NK-92 (cell line): Measurements from ENCODE around the gene TRAK1.

Source experiments
- DNase-seq: peaks from one replicate; lab custom pipeline; 2025; ENCODE audit not compliant: unreplicated experiment; lab: John Stamatoyannopoulos, UW

Gene TRAK1

DNA sequence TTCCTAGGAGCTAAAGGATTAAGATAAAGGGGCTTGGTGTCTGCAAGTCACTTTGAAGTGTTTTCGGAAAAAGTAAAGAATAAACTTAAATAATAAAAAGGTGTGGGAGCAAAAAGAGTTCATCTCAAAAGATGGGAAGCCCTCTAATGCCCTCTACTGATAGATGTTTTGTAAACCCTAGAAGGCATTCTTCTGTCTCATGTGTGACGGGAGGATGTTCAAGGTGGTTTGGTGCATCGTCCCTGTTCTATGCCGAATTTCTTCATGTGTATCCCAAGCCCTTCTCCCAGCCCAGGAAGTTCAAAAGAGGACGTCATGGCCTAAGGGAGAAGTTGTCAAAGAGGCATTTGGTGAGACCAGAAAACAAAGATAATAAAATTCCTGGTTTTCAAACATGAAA, 137.6 kb downstream of the TRAK1 start:
- no peak for DNase-seq

GRCh38 chr3:42229266-42229941, 138.2 kb downstream of the TRAK1 start:
- no peak for DNase-seq

DNA sequence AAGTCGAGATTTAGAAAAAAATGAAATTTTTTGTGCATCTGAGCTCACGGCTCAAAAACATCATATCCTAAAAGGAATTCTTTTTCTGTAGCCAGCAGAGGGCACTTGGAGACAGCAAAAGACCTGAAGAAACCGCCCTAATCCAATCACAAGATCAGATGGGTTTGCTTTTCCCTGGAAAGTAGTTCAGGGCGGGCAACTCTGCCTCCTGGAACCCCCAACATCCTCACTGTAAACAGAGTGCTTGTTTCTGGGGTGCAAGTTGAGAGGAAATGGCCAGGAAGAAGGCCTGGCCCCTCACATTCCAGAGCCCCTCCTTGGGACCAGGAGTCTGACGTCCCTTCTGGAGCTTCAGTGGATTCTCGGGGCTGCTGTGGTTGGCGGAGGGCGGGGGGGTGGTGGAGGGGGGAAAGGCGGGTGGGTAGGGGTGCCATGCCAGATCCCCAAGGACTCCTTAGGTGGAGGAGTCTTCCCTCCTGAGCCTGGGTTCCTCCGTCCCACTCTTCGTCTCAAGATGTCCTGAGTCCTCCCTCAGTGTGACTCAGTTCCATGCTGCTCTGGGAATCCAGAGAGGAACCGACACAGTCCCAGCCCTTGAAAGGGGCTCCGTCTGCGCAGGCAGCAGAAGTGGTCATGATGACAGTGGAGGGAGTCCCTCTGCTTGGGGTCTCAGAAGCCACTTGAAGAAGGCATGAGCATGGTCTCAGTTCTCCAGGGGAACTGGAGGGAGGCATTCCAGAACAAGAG, 139.0 kb downstream of the TRAK1 start:
- DNase-seq = no peak

DNA sequence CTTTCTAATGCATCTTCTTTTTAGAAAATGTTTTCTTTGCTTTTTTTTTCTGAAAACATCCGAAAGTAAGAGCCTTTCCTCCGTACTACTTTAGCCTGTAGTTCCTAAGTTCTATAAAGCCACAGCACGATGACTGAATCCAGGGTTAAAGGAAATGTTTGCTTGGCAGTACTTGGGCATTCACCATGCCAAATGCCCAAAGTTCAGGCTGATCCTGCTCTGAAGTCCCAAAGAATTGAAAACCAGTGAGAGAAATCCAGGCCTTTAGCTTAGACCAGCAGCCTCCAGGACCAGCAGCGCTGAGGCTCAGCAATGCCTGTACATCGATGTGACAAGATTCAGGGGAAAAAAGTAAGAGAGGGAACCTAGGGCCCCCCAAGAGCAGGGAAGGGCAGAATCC, 139.7 kb downstream of the TRAK1 start:
- no peak for DNase-seq

DNA sequence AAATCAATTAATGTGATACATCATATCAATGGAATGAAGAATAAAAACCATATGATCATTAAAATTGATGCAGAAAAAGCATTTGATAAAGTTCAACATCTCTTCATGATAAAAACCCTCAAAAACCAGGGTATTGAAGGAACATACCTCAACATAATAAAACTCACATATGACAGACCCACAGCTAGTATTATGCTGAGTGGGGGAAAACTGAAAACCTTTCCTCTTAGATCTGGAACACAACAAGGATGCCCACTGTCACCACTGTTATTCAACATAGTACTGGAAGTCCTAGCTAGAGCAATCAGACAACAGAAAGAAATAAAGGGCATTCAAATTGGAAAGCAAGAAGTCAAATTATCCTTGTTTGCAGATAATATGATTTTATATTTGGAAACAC, 144.4 kb downstream of the TRAK1 start:
- DNase-seq = no peak

DNA sequence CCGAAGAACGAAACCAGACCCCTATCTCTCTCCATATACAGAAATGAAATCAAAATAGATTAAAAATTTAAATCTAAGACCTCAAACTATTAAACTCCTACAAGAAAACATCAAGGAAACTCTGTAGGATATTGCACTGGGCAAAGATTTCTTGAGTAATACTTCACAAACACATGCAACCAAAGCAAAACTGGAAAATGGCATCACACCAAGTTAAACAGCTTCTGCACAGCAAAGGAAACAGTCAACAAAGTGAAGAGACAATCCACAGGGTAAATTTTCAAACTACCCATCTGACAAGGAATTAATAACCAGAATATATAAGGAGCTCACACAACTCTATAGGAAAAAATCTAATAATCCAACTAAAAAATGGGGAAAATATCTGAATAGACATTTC, 145.5 kb downstream of the TRAK1 start:
- DNase-seq = no peak

GRCh38 chr3:42246091-42246490, 154.9 kb downstream of the TRAK1 start:
- no peak for DNase-seq

DNA sequence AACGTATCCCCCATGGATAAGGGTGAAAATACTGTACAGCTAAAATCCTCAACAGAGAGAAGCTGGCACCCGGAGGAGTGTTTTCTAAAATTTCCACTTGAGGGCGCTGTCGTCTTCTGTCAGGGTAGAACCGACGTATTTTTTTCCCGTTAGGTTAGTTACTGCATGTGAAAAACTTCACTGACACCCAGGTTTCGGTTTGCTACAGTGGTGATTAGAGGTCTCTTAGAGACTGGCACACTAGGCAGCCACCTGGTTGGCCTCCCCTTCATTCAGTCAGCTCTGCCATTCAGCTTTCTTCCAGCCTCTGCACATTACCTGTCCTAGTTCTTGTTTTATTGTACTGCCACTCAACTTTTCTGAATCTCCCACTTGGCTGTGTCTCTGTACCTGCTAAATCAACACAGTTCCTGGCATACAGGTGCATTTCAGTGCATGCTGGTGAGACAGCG, 156.4 kb downstream of the TRAK1 start:
- no peak for DNase-seq

DNA sequence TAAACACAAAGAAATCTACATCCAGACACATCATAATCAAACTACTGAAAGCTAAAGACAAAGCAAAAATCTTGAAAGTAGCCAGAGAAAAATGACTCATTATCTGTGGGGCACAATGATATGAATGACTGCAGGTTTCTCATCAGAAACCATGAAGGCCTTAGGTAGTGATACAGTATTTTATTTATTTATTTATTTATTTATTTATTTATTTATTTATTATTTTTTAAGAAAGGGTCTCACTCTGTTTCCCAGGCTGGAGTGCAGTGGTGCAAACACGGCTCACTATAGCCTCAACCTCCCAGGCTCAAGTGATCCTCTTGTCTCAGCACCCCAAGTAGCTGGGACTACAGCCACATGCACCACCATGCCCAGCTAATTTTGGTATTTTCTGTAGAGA, 159.6 kb downstream of the TRAK1 start:
- no peak for DNase-seq

DNA sequence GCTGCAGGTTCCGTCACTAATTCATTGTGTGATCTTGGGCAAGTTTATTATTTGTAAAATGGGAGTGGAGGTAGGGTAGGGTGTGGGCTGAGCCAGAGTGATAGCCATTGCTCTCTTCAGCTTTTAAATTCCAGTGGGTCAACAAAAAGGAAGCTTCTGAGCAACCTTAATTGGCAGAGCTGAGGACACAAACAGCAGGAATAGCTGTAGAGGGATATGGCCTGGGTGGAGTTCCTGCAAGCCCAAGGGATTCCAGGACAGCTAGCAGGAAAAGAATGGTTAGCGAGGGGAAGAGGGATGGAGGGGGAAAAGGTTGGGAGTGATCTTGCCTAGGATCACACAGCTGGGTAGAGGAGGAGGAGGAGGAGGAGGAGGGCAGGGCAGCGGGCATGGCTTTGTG, 163.4 kb downstream of the TRAK1 start:
- no peak for DNase-seq

DNA sequence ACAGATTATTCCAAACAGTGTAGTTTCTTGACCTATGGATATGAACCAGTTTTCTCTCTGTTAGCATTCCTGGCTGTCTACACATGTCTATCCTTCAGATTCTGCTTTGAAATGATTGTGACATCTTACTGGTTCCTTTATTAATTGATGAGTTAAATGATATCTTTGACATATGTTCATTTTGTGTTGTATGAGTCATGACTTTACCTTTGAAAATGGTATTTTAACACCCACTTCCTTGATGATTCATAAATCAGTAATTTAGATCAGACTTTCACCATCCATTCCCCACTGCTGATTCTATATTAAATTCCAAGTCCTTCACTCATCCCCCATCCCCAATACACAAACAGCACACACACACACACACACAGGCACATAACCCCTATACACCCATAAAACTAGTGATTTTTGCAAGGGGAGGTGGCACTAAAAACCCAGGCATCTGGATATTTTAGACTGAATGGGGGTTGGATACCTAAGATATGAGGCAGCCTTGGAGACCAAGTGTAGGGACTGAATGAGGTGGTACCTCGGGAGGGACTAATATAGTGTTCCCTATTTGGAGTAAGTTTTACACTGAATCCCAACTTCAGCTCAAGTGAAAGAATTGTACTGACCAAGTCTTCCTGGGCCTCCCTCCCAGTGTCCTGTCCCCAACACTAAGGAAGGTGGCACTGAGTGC, 165.1 kb downstream of the TRAK1 start:
- no peak for DNase-seq

- no peak for DNase-seq
These were observed 165.8 kb downstream of the TRAK1 start for GRCh38 chr3:42257007-42257406.

DNA sequence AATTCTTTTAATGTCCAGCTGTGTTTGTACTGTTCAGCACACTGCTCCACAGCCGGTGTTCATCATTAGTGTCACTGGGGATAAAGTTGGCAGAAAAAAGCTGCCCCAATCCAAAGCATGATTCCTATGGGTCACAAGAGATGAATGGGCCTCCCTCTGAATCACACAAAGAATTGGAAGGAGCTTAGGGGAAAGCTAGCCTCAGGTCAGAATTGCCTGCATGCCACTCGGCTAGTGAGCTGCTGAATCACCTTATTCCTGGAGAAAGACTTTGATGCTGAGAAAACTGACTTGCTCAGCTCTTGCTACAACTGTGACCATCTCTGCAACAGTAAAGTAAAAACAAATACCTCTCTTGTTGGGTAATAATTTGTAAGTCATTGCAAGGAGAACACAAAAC, 171.4 kb downstream of the TRAK1 start:
- no peak for DNase-seq

- no peak for DNase-seq
These were observed 172.5 kb downstream of the TRAK1 start for GRCh38 chr3:42263354-42264346.

GRCh38 chr3:42264399-42265058, 173.4 kb downstream of the TRAK1 start:
- no peak for DNase-seq

GRCh38 chr3:42265059-42265991, 174.2 kb downstream of the TRAK1 start:
- no peak for DNase-seq

GRCh38 chr3:42266085-42266484, 174.9 kb downstream of the TRAK1 start, which contains the start of gene CCK:
TSS of gene CCK (minus strand) at chr3:42266185. CDS start at chr3:42263630, 2,555 bp downstream.
- no peak for DNase-seq

DNA sequence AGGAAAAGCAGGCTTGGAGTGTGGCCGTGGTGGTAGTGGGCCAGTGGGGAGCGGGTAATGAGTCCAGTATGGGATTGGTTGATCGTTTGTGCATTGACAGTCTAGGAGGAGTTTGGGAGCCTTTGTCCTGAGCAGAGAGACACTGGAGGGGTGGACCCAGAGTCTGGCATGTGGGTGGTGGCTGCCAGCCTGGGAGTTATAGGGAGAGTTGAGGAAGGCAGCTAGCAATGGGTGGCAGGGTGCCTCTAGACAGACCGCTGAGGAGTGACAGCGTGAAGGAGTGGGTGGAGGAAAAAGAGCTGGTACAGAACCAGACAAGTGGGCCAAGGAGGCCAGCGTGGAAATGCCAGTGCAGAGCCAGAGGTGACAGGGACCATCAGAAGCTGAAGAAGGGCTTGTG, 176.7 kb downstream of the TRAK1 start:
- no peak for DNase-seq

DNA sequence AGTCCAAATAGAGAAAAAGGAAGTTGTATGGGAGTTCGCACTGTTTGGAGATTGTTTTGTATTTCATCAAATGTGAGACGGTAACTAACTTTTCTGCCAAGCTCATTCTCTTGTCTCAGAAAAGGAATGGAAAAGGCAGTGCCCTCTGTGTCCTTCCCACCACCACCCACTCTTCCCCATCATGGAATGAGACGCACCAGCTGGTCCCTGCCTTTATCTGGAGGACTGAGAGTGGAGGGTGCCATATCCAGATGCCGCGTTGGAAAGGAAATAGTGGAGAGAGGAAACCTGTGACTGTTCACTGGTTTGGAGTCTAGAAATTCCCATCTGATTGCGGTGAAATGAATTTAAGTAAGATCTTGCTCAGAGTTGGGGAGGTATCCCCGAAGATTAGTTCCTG, 178.5 kb downstream of the TRAK1 start:
- no peak for DNase-seq
